Gastroesophageal sphincter (tissue), 3 donors: ENCODE results near the gene KDM2B.

ENCODE experiments used
- CTCF ChIP-seq, 4 experiments: fragments of 200-600 bp in 2 of 4; fragments of 450-650 bp in 2 of 4; sonication (generic) in 1 of 4; IDR thresholded peaks; one replicate each; pipeline ENCODE4 v1.5.1; 2017 to 2019; ENCODE audit warnings: antibody characterized with exemption in 4 of 4, mild to moderate bottlenecking in 2 of 4, moderate library complexity in 2 of 4
- POLR2A ChIP-seq, 2 donors: fragments of 450-650 bp; IDR thresholded peaks; one replicate each; pipeline ENCODE4 v1.6.1; 2017; ENCODE audit warnings: antibody characterized with exemption in 2 of 2, mild to moderate bottlenecking in 2 of 2, moderate library complexity in 1 of 2
- POLR2AphosphoS5 ChIP-seq: sonication (generic); formaldehyde crosslinking; IDR thresholded peaks from one replicate; pipeline ENCODE4 v1.6.1; 2017; ENCODE audit warnings: antibody characterized with exemption

DNA sequence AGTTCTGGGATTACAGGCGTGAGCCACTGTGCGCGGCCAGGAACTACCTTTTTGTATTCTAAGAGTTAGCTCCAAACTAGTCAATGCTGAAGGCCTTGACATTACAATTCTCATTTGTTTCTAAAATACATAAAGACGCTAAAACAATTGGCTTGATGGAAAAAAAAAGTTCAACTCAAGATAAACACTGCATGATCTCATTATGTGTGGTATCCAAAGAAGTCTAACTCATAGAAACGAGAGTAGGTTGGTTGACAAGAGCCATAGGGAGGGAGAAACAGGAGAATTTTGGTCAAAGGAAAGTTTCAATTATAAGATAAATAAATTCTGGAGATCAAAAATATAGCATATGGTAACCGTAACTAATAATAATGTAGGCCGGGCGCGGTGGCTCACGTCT lies 200.9 kb downstream of the KDM2B start:
- TF ChIP-seq POLR2AphosphoS5 (no peak), CTCF (IDR thresholded peaks at IDR 0.05) (no peak), POLR2A (IDR thresholded peaks at IDR 0.05) (no peak)
